Stimulated activated CD4-positive, alpha-beta T cell treated with anti-CD3 and anti-CD28 coated beads, Interleukin-15, amount 100 ng/mL, for 1 hour (primary cell): ENCODE results near the gene RFC2.
A peak's percentile ranks its signal among the peaks of the same experiment; 100 is the strongest.
"Not testable (repeated sequence)": the region's sequence is repeated elsewhere in the genome, so short reads cannot be mapped to it uniquely, and the experiment has no call there.

Source experiments
- DNase-seq, 2 donors: peaks; one replicate each; pipeline ENCODE4 v3.0.0-alpha.2; 2020; ENCODE audit warnings: low read depth in 1 of 2, low spot score in 1 of 2

The RFC2 gene

DNA sequence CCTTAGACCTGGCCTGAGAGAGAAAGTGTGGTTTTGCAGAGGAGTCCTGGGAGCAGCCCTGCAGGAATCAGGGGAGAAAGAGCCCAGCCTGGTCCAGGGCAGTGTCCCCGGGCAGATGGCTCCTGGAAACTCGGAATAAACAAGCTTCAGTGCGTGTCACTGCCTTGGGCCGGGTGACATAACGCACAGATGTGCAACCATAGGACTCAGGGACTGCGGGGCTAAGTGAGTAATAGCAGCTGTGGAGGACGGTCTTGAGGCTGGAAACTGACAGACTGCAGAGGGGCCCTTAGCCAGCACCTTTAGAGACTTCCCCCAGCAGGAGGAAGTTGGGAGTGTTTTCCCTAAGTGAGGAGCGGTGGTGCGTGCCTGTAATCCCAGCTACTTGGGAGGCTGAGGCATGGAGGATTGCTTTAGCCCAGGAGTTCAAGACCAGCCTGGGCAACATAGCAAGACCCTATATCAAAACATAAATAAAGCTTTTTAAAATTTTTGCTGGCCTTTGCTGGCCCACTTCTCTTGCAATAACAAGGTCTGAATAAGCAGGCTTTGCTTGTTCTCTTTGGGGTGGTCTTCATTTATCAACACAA, 29.8 kb upstream of the RFC2 start:
- DNase-seq: no peak

DNA sequence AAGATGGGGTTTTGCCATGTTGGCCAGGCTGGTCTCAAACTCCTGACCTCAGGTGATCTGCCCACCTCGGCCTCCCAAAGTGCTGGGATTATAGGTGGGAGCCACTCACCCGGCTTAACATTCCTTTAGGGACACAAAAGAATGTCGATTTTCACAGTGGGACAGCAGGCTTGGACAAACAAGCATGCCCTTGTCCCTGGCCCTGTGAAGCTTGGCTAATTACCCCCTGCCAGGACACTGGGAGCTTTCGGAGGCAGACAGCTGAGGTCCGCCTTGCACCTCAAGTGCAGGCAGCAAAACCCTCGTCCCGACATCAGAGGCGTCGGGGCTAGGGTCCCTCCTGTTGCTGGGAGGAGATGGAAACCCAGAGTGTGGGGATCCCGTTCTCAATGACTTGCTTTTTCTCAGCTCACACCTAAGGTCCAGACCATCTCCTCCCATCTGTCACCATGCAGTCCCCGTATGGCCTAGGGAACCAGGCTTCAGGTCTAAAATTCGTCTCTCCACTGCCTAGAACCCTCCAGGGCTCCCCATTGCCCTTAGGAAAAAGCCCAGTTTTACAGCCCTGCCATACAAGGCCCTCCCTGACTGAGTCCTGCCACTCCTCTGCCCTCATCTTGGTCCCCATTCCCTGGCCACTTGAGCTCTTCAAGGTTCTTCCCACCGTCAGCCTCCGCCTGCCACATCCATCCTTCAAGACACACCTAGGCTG, 28.7 kb upstream of the RFC2 start:
- DNase-seq: no peak

DNA sequence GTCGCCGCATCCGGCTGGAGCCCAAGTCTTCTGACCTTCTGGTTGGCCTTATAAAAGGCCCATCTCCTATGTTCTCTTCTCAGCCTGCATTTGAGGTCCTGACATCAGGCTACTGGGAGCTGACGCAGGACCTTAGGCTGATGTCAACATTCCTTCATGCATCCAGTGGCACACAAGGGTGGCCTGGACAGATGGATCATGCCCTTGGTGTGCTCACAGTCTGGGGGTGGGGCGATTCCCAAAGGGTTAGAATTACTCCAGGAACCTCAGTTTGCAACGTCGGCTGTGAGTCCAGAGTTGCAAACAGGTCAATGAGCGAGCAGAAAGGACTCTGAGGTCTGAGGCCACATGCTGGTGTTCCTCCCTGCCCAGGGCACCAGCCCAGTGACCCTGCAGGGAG, 26.8 kb upstream of the RFC2 start:
- no peak for DNase-seq

- no peak for DNase-seq
Measured at GRCh38 chr7:74277636-74278035, 23.4 kb upstream of the RFC2 start.

DNA sequence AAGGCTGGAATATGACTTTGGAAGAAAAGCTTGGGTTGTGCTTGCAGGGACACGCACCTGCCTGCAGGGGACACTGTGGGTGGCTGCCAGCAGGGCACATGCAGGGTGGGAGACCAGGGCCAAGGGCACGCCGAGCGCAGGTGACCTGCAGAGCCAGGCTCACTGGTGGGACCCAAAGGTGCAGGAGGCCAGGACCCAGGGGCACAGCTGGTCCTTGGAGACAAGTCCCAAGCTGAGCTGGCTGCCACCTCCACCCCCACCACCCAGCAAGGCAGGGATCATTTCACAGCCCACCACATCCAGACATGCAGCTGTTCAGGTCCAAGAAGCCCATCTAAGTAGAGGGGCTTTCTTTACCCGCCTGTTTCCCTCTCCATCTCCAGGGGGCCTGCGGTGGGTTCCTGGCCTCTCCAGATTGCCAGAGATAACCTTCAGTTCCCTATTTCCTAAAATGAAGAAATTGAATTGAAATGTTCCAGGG, 21.2 kb upstream of the RFC2 start:
- no peak for DNase-seq

GRCh38 chr7:74272305-74273038, 18.3 kb upstream of the RFC2 start:
- DNase-seq: no peak

DNA sequence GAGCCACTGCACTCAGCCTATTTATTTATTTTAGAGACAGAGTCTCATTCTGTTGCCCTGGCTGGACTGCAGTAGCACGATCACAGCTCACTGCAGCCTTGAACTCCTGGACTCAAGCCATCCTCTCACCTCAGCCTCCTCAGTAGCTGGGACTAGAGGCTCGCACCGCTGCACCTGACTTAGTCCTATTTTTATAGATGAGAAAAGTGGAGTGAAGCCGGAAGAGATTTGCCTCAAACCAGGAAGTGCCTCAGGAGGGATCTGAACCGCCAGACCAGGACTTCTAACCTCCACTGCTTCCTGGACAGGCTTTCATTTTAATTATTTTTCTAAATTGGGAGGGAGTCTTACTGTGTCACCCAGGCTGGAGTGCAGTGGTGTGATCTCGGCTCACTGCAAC, 17.5 kb upstream of the RFC2 start:
- DNase-seq: no peak

GRCh38 chr7:74269757-74270277, 15.6 kb upstream of the RFC2 start:
- DNase-seq: peak; percentile 20 to 33

DNA sequence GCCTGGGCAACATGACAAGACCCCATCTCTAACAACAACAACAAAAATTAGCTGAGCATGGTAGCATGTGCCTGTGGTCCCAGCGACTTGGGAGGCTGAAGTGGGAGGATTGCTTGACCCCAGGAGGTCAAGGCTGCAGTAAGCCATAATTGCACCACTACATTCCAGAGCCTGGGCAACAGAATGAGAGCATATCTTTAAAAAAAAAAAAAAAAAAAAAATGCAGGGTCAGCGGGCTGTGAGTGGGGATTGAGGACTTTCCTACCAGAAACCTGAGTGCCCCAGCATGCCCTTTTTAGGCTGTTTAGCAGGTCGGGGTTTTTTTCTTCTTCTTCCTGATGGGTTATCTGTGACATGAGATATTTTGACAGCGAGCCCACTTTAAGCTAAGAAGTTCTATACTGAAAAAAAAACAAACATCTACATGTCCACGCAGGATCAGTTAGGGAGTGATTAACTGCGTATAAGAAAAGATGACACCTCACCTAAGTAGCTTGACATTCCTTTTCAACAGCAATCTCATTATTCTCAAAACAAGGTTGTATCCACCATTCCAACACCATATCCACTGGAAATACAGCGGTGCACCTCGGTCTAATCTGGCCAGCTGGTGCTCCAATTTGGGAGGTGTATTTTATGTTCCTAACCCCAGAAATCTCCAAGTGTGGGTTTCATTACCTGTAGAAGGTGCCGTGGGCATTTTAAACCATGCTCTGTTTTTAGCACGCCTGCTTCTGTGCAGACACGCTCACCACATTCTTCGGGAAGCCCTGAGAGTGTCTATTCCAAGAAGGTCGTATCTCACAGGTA, 13.8 kb upstream of the RFC2 start:
- DNase-seq: no peak

GRCh38 chr7:74266191-74266963, 12.2 kb upstream of the RFC2 start:
- no peak for DNase-seq

- DNase-seq: no peak
Measured at GRCh38 chr7:74263399-74264120, 9.4 kb upstream of the RFC2 start.

- no peak for DNase-seq
Measured at GRCh38 chr7:74262639-74263398, 8.6 kb upstream of the RFC2 start.

DNA sequence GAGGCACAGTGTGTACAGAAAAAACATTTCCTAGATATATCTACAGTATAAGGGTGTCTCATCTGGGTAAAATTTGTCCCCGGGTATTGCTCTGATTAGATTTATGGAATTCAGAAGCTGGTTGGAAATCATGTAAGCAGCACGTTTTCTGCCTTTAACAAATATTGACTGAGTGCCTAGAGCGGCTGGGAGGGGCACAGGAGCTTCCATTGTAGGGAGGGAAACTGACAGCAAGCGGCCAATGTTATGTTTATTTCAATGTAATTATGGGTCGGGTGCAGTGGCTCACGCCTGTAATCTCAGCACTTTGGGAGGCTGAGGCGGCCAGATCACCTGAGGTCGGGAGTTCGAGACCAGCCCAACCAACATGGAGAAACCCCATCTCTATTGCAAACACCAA, 4.4 kb upstream of the RFC2 start:
- no peak for DNase-seq

DNA sequence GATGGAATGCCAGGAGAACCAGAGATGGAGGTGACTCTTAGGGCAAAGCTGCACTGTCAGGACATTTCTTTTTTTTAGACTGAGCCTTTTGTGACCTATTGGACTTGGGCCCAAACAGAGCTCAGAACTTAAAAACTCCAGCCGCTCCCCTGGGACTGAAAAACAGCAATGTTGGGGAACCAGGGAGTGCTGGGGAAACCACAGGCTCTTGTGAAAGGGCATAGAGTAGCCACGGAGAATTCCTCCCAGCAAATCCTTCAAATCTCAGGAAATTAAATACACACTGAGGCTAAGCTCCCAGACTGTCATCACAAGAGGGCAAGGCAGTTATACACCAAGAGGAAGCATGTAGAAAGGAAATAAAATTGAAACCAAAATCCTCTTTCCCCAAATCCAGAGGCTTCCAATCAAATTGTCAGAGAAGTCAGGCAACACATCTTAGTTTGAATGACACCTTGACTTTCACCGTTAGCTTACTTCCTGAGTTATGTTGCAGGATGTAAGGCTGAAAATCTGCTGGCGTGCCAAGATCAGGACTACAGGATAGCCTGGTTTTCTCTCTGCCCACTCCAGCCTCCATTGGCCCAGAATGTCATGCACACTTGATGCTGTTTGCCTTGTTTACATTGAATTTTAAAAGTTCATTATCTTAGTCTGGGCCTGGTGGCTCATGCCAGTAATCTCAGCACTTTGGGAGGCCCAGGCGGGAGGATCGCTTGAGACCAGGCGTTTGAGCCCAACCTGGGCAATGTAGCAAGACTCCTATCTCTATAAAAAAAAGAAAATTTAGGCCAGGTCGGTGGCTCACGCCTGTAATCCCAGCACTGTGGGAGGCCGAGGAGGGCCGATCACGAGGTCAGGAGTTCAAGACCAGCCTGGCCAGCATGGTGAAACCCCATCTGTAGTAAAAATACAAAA, 2.6 kb upstream of the RFC2 start:
- DNase-seq: no peak

DNA sequence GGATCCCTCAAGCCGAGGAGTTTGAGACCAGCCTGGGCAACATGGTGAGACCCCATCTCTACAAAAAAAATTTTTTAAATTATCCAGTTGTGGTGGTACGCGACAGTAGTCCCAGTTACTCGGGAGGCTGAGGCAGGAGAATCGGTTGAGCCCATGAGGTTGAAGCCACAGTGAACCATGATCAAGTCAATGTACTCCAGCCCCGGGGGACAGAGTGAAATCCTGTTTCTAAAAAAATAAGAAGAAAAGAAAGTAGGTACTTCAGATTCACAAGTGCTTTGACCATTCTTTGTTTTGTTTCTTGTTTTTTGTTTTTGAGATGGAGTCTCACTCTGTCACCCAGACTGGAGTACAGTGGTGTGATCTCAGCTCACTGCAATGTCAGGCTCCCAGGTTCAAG, 1.3 kb upstream of the RFC2 start:
- not testable (repeated sequence) for DNase-seq

GRCh38 chr7:74254858-74255379, 720 bp upstream of the RFC2 start:
- DNase-seq: no peak

GRCh38 chr7:74253835-74254128, 417 bp downstream of the RFC2 start:
- DNase-seq: no peak

- no peak for DNase-seq
Measured at GRCh38 chr7:74253331-74253730, 868 bp downstream of the RFC2 start.
